ENCODE results near the gene CDH13.

The CDH13 gene

DNA sequence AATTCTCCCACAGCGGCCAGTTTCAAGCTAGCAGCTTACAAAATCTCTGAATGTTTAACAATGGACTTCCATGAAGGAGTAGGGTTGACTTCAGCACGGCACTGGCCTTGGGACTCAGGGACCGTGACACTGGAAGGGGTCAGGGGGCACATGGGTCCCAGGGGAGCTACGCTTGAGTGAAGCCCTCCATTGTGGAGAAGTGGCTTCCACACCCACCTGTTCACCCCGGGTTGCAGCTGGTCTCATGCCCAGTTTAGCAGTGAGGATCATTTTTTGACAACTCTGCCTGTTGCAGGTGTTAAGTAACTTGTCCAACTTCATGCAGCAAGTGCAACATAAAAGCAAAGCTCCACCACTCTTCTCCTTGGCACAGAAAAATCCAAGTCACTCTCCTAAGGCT is 510.2 kb downstream of the CDH13 start:
- DNase-seq, result no peak

DNA sequence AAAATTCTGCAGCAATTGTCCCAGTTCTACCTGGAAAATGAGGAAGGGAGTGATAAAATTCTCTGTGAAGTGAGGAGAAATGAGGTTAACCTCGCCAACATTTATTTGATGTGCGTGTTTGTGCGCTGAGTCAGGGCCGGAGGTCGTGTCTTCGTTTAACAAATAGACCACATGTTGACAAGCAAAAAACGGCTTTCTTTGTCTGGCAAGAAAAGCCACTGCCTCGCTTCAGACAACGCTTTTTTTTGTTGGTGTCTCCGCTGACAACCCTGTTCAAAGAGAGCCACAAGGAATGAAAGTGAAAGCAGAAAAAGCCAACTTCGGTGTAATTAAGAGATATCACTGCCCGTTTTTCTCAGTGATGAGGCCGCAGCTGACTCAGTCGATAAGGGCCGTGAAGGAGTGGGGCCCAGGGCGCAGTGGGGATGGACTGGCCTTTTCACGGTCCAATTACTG is 510.6 kb downstream of the CDH13 start:
- DNase-seq, result peak in 1 of 2 donors; percentile 45

DNA sequence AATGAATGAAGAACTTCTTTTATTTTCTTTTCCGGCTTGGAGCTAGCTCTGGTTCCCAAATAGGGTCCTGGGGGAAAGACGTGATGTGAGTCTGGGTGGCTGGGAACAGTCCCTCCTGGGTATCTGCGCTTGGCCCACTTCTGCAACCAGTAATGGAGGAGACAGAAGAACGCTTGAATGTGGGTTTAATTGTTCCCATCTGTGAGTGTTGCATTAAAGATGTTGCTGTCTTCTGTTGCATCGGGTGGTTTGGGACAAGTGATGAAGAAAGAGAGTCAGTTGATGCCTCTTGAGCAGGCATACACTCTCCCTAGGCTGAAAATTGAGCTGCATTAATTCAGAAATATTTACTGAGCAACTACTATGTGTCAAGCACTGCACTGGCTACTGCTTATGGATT is 511.1 kb downstream of the CDH13 start:
- no peak for DNase-seq

DNA sequence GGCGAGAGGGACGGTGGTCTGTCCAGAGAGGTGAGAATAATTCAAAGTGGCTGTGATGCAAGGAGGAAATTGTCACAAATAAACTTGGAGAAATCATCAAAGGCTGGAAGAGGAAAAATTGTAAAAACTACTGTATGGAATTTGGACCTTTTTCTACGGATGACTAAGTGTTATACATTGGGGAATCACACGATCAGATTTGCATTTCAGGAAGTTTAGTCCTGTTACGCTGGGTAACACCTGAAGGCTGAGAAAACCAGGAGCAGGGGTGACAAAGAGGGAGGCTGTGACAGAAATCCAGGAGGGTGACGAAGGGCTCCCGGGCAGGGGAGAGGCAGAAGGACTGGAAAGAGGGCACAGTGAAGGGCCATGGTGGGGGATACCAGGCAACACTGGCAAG is 511.7 kb downstream of the CDH13 start:
- no peak for DNase-seq

DNA sequence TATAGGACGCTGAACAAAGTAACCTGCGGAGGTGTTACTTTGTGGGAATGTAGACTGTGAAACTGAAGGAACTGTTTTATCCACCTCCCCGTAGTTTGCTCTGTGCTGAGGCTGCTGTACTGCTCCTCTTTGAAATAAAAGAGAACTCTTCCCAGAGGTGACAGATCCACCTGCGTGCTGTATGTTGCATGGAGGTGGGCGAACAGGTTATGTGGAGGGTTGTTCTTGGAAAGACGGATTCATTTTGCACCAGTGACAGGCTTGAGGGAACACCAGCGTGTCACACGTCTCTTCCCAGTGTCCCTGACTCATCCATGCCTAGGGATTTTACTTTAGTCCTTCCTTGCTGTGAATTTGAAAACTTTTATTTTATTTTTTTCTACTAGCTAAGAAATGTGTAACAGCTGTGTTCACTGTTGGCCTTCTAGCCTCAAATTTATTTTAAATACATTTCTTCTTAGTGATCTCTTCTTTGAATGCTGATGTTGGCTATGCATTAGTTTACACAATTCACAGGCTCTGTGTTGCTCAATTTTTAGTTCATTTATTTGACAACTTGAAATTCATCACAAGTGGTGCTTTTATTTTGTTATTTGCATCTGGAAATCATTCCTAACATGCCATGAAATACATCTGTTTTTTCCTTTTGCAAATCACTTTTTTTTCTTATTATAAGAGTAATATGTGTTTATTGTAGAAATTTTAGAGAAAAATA is 512.4 kb downstream of the CDH13 start:
- no peak for DNase-seq

- no peak for DNase-seq
These were observed 517.0 kb downstream of the CDH13 start for GRCh38 chr16:83143788-83144187.

DNA sequence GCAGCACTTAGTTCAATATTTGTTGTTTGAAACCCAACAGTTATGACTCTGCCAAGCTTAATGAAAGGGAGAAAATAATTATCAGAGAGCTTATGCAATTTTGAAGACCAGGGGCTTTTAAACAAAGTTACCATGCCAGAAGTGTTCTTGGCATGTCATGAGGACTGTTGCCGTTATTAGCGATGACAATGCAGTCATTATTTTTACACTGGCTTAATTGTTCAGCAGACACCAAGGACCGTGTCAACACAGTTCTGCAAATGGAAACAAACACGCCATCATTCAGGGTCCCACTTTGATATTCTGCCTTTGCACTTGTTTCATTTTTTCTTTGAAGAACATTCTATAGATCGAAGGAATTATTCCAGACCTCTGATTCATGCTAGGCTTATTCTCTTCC is 518.5 kb downstream of the CDH13 start:
- DNase-seq, result no peak

- DNase-seq, result no peak
These were observed 520.5 kb downstream of the CDH13 start for GRCh38 chr16:83147244-83147643.

- no peak for DNase-seq
These were observed 531.7 kb downstream of the CDH13 start for GRCh38 chr16:83158320-83158957.

DNA sequence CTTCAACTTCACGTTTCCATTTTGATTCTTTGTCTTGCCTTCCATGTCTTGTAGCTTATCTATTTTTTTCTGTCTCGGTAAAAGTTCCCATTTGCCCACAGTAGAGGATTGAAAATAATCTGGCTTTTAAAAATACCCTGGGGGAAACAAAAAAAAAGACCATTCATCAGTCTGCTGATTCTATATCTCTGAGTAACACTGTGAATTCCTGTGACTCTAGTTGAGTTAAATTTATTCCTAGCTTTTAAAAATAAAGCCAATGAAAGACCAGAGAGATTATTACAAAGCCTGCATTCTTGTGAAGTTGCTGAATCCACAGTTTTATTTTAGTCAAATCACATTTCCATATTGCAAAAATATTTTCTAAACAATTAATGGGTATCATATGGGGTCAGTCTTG is 532.3 kb downstream of the CDH13 start:
- no peak for DNase-seq

GRCh38 chr16:83160287-83161020 is 533.7 kb downstream of the CDH13 start:
- no peak for DNase-seq

- no peak for DNase-seq
These were observed 536.0 kb downstream of the CDH13 start for GRCh38 chr16:83162791-83163190.

DNA sequence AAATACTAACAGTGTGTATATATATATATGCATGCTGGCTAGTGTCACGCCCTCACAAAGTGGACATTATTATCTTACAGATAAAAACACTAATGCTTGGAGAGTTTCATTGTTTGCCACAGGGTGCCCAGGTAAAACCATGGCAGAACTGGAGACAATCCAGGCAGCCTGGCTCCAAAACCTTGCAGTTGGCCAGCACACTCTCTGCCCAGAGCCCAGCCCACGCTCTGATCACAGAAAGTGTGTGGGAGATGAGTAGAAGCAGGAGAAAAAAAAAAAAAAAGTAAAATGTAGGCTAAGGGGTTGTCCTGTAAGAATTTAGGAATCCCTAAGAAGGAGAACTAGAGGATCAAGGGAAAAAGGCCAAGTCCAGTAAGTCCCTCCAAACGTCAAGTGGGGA is 538.0 kb downstream of the CDH13 start:
- DNase-seq, result no peak

DNA sequence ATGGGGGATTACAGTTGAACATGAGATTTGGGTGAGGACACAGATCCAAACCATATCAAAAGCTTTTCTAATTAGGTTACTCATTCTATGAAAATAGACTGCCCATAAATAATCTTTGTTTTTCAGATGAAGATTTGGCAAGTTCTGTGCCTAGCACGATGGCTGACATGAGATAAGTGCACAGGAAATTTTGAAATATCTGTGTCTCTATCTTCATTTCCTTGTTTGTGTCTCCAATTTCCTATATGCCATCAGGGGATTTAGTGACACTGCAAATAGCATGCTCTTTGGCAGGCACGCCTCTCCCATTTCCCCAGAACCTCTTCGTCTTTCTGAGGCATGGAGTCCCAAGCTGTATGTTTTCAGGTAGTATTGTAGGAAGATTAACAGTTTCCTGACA is 544.6 kb downstream of the CDH13 start:
- DNase-seq, result no peak

DNA sequence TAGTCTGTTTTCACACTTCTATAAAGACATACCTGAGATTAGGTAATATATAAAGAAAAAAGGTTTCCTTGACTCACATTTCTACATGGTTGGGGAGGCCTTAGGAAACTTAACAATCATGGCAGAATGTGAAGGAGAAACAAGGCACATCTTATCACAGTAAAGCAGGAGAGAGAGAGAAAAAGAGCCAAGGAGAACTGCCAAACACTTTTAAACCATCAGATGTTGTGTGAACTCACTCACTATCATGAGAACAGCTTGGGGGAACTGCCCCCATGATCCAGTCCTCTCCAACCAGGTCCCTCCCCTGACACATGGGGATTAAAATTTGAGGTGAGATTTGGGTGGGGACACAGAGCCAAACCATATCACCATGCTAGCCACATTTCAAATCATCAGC is 547.9 kb downstream of the CDH13 start:
- no peak for DNase-seq

GRCh38 chr16:83176802-83177201 is 550.0 kb downstream of the CDH13 start:
- DNase-seq, result no peak

DNA sequence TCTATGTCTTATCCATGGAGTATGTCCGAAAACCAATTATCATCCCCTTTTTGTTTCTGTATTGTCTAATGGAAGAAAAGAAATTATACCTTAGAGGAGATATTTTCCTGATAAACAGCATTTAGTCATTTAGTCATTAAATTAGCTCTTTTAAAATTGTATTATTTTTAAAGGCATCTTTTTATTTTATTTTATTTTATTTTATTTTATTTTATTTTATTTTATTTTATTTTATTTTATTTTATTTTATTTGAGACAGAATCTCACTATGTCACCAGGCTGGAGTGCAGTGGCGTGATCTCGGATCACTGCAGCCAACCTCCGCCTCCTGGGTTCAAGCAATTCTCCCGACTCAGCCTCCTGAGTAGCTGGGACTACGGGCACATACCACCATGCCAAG is 559.1 kb downstream of the CDH13 start:
- no peak for DNase-seq

- no peak for DNase-seq
These were observed 560.6 kb downstream of the CDH13 start for GRCh38 chr16:83187405-83187804.

DNA sequence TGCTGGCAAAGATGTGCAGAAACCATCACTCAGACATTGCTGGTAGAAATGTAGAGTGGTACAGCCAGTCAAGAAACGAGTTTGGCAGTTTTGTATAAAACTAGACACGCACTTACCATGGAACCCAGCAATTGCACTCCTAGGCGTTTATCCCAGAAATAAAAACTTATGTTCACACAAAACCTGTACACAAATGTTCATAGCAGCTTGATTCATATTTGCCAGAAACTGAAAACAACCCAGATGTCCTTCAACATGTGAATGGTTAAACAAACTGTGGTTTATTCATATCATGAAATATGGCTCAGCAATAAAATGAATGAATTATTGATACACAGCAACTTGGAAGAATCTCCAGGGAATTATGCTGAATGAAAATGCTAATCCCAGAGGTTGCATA is 570.0 kb downstream of the CDH13 start:
- no peak for DNase-seq

DNA sequence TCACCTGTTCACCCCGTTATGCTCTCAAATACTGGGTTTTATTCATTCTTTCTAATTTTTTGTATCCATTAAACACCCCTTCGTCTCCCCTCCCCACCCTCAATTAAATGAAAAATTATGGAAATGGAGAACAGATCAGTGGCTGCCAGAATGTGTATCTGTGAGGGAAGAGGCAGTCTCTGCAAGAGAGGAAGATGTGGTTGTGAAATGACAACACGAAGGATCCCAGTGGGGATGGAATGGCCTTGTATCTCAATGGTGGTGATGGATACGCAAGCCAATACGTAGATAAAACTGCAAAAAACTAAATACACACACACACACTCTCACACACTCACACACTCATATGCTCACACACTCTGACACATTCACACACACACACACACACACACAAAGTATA is 570.7 kb downstream of the CDH13 start:
- no peak for DNase-seq

- no peak for DNase-seq
These were observed 572.2 kb downstream of the CDH13 start for GRCh38 chr16:83198977-83199376.

DNA sequence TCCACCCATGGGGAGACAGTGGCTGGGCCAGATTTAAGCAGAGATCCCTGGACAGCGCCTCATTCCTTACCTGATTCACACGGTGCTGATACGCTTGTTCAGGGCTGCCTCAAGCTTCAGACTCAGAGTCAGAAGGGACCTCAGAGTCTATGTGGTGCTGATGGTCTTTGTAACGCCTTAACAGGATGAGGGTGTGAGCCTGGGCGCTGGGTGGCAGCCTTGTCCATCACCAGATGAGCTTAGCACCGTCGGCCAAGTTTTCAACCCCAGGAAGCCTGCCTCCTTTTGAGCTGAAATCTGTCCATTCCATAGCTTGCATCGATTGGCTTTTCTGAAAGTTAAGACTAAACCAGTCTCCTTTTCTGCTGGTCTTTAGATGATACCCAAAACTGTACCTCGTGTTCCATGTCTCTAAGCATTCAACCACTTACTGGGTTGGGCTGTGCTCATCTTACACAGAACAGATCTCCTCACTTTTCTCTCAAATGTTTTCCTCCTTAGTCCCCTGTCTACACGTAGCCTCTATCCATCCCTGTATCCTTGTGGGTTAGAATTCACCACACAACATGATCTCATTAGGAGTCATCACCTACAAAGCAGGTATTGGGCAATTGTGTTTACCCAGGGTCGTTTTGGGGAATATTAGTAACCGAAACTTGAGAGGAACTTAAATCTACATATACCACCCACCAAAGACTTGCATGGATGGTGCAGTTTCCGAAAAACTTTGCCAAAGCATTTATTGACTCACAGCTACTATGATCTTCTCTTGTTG is 573.4 kb downstream of the CDH13 start:
- no peak for DNase-seq

GRCh38 chr16:83201748-83202147 is 575.0 kb downstream of the CDH13 start:
- DNase-seq, result no peak

Measured in CD4-positive, alpha-beta T cell treated with Interferon alpha-2 for 1 hour (primary cell).